Neural progenitor cell (in vitro differentiated cells): ENCODE measurements around the gene CYB5R4. TPM values are rescaled to one million over a fixed set of nuclear protein-coding genes. Genes with fewer than 3 reads are reported as not detected.

Experiments used
- DNase-seq: peaks from one replicate; pipeline ENCODE4 v3.0.0-alpha.2; 2016; ENCODE audit warnings: low spot score
- H2AFZ ChIP-seq: fragments of 200-600 bp; sonication (generic); replicated peaks from 2 replicates; pipeline ENCODE4 v1.6.1; 2016; ENCODE audit warnings: antibody characterized with exemption
- H3F3A ChIP-seq: fragments of 200-600 bp; sonication (generic); 2 replicates; pipeline ENCODE4 v1.6.1; 2016; ENCODE audit warnings: antibody characterized with exemption, low read depth
- H3K27ac ChIP-seq: fragments of 200-600 bp; sonication (generic); 2 replicates; pipeline ENCODE4 v1.5.1; 2016; ENCODE audit warnings: mild to moderate bottlenecking
- H3K27me3 ChIP-seq: fragments of 200-600 bp; sonication (generic); 2 replicates; pipeline ENCODE4 v1.6.1; 2016; ENCODE audit warnings: mild to moderate bottlenecking, moderate library complexity
- H3K36me3 ChIP-seq: fragments of 200-600 bp; sonication (generic); 2 replicates; pipeline ENCODE4 v1.5.1; 2016
- H3K4me1 ChIP-seq: fragments of 200-600 bp; sonication (generic); 2 replicates; pipeline ENCODE4 v1.6.1; 2016; ENCODE audit warnings: mixed run types
- H3K4me2 ChIP-seq: fragments of 200-600 bp; sonication (generic); 2 replicates; pipeline ENCODE4 v1.6.1; 2016
- H3K4me3 ChIP-seq: fragments of 200-600 bp; sonication (generic); 2 replicates; pipeline ENCODE4 v1.5.1; 2016
- H3K79me2 ChIP-seq: fragments of 200-600 bp; sonication (generic); 2 replicates; pipeline ENCODE4 v1.6.1; 2016; ENCODE audit warnings: low read depth
- H3K9ac ChIP-seq: fragments of 200-600 bp; sonication (generic); 2 replicates; pipeline ENCODE4 v1.6.1; 2016
- H3K9me3 ChIP-seq: fragments of 200-600 bp; sonication (generic); 2 replicates; pipeline ENCODE4 v1.5.1; 2016; ENCODE audit warnings: low read depth
- H4K20me1 ChIP-seq: fragments of 200-600 bp; sonication (generic); 2 replicates; pipeline ENCODE4 v1.6.1; 2016; ENCODE audit warnings: low read depth
- H3K27ac Mint-ChIP-seq: 3 replicates; pipeline ENCODE4 v1.8.0; 2021; ENCODE audit warnings: mixed read lengths
- H3K27me3 Mint-ChIP-seq: 2 replicates; pipeline ENCODE4 v1.8.0; 2022; ENCODE audit warnings: low read depth, mild to moderate bottlenecking, inconsistent platforms, moderate library complexity, mixed read lengths; ENCODE audit not compliant: insufficient read depth
- H3K36me3 Mint-ChIP-seq: 3 replicates; pipeline ENCODE4 v1.8.0; 2021; ENCODE audit warnings: mixed read lengths
- H3K4me1 Mint-ChIP-seq: 3 replicates; pipeline ENCODE4 v1.8.0; 2021; ENCODE audit warnings: mixed read lengths
- H3K4me3 Mint-ChIP-seq: 3 replicates; pipeline ENCODE4 v1.8.0; 2021; ENCODE audit warnings: mild to moderate bottlenecking, moderate library complexity, mixed read lengths
- H3K9me3 Mint-ChIP-seq: 3 replicates; pipeline ENCODE4 v1.8.0; 2020; ENCODE audit warnings: mixed read lengths
- CTCF ChIP-seq: fragments of 200-600 bp; sonication (generic); IDR thresholded peaks from 2 replicates; pipeline ENCODE4 v1.5.1; 2017; ENCODE audit warnings: antibody characterized with exemption, mild to moderate bottlenecking
- EZH2 ChIP-seq: fragments of 200-600 bp; sonication (generic); IDR thresholded peaks from 2 replicates; pipeline ENCODE4 v1.6.1; 2017; ENCODE audit warnings: antibody characterized with exemption, mild to moderate bottlenecking, moderate library complexity
- EZH2phosphoT487 ChIP-seq: fragments of 200-600 bp; sonication (generic); IDR thresholded peaks from 2 replicates; pipeline ENCODE4 v1.6.1; 2017; ENCODE audit warnings: antibody characterized with exemption
- total RNA-seq: library from RNA; depleted of rRNA; stranded (reverse); fragments of >200 nt; gene quantifications from 2 replicates; pipeline ENCODE4 v1.2.3, GENCODE V29; 2015; ENCODE audit warnings: low replicate concordance

Gene CYB5R4
- total RNA-seq, 1 donor from 2014 or later: 8.5 TPM

- peaks cover 3% of the 10 kb centered on the region for H3K27me3 Mint-ChIP-seq
- TF ChIP-seq CTCF (no peak), EZH2phosphoT487 (no peak), EZH2 (no peak)
- H3K27ac ChIP-seq: no peak overlapping the region
- no peak for DNase-seq
- no peak overlapping the region for H2AFZ ChIP-seq
- no peak overlapping the region for H3K27ac Mint-ChIP-seq
- no peak overlapping the region for H3K4me3 ChIP-seq
- no peak overlapping the region for H3K4me2 ChIP-seq
- no peaks in the 10 kb centered on the region for H3K4me1 ChIP-seq
- H4K20me1 ChIP-seq: no peaks in the 10 kb centered on the region
- H3F3A ChIP-seq: no peaks in the 10 kb centered on the region
- no peaks in the 10 kb centered on the region for H3K36me3 ChIP-seq
- H3K9ac ChIP-seq: no peak overlapping the region
- H3K27me3 ChIP-seq: peaks cover 25% of the 10 kb centered on the region
- H3K4me1 Mint-ChIP-seq: no peaks in the 10 kb centered on the region
- H3K9me3 ChIP-seq: no peaks in the 10 kb centered on the region
- no peaks in the 10 kb centered on the region for H3K79me2 ChIP-seq
- H3K36me3 Mint-ChIP-seq: no peaks in the 10 kb centered on the region
- H3K9me3 Mint-ChIP-seq: no peaks in the 10 kb centered on the region
- H3K4me3 Mint-ChIP-seq: no peak overlapping the region
These were observed 12.3 kb upstream of the CYB5R4 start for GRCh38 chr6:83847179-83847578.

DNA sequence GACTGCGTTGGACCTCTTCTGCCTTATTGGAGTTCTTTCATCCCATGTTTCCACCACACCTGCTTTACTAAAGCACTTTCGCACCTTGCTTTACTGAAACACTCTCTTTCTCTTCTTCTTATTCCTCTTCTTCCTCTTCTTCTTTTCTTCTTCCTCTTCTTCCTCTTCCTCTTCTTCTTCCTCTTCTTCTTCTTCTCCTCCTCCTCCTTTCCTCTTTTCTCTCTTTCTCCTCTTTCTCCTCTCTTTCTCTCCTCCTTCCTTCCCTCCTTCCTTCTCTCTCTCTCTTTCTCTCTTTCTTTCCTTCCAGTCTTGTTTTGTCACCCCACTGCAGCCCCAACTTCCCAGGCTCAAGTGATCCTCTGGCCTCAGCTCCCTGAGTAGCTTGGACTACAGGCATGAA is 10.4 kb upstream of the CYB5R4 start:
- TF ChIP-seq EZH2phosphoT487 (no peak), EZH2 (no peak), CTCF (no peak)
- Mint-ChIP-seq H3K27ac (no peak overlapping the region), H3K4me1 (peaks cover 3% of the 10 kb centered on the region), H3K9me3 (no peaks in the 10 kb centered on the region), H3K27me3 (peaks cover 15% of the 10 kb centered on the region), H3K36me3 (no peaks in the 10 kb centered on the region), H3K4me3 (no peak overlapping the region)
- Histone ChIP-seq H3K27me3 (peaks cover 45% of the 10 kb centered on the region), H3K79me2 (no peaks in the 10 kb centered on the region), H3K27ac (no peak overlapping the region), H3K4me2 (no peak overlapping the region), H4K20me1 (peaks cover 3% of the 10 kb centered on the region), H3K36me3 (no peaks in the 10 kb centered on the region), H3K4me1 (peaks cover 4% of the 10 kb centered on the region), H2AFZ (no peak overlapping the region), H3K4me3 (no peak overlapping the region), H3F3A (no peaks in the 10 kb centered on the region), H3K9ac (no peak overlapping the region), H3K9me3 (no peaks in the 10 kb centered on the region)
- no peak for DNase-seq

- no peak overlapping the region for H3K4me3 Mint-ChIP-seq
- Histone ChIP-seq H3K4me3 (no peak overlapping the region), H3K4me2 (no peak overlapping the region), H3K27me3 (peaks cover 49% of the 10 kb centered on the region), H3F3A (no peaks in the 10 kb centered on the region), H4K20me1 (peaks cover 6% of the 10 kb centered on the region), H3K36me3 (no peaks in the 10 kb centered on the region), H3K27ac (no peak overlapping the region), H3K4me1 (peaks cover 4% of the 10 kb centered on the region), H2AFZ (no peak overlapping the region), H3K79me2 (no peaks in the 10 kb centered on the region), H3K9me3 (no peaks in the 10 kb centered on the region), H3K9ac (no peak overlapping the region)
- peaks cover 20% of the 10 kb centered on the region for H3K27me3 Mint-ChIP-seq
- no peaks in the 10 kb centered on the region for H3K9me3 Mint-ChIP-seq
- peaks cover 3% of the 10 kb centered on the region for H3K4me1 Mint-ChIP-seq
- TF ChIP-seq CTCF (no peak), EZH2phosphoT487 (no peak), EZH2 (no peak)
- DNase-seq: no peak
- no peak overlapping the region for H3K27ac Mint-ChIP-seq
- H3K36me3 Mint-ChIP-seq: no peaks in the 10 kb centered on the region
These were observed 9.9 kb upstream of the CYB5R4 start for GRCh38 chr6:83849610-83850009.
